Erythroblast (primary cell): ENCODE measurements around the gene CSMD2.

Experiments used
- GATA1 ChIP-seq: IDR thresholded peaks from 2 replicates; pipeline ENCODE4 v1.6.1; 2011; ENCODE audit warnings: low read depth, mild to moderate bottlenecking, control low read depth, low read length, moderate library complexity
- POLR2A ChIP-seq: IDR thresholded peaks from 2 replicates; pipeline ENCODE4 v1.6.1; 2011; ENCODE audit warnings: mild to moderate bottlenecking, low read length

DNA sequence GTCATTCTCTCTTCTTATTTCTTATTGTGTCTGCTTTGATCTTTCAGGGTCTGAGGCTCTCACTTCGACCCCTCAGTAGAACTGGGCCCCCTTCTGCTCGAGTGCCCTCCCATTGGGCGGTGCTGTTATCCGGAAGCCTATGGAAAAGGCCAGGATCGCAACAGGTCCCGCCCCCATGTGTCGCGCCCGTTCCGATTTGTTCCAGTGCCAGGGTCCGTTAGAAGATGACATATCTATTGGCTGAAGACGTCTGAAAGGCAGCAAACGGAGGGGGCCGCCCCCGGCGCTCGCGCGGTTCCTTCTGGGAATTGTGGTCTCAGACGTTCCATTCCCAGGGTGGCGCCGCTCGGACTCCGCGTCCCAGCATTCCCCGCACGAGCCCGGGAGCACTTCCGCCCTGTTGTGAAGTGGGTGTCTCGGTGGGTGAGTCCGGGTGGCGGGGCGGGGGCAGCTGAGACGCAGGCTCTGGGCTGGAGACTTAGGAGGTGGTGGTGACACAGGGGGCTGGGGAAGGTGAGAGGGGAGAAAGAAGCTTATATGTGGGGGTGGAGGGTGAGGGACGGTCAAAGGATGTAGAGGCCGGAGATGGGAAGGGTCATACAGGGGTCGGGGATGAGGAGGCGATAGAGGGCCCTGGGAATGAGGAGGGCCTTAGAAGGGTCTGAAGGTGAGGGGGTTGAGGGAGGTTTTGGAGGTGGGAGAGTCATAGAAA is 692.6 kb downstream of the CSMD2 start, which contains the start of gene ZSCAN20:
- TF ChIP-seq POLR2A: peak; percentile 43
- no peak for TF ChIP-seq GATA1
